Tibial nerve (tissue), 3 donors: ENCODE measurements around the gene EYS.

ENCODE experiments used
- CTCF ChIP-seq, 5 experiments: fragments of 200-600 bp in 3 of 5; fragments of 450-650 bp in 2 of 5; sonication (generic) in 3 of 5; IDR thresholded peaks; one replicate each; pipeline ENCODE4 v1.5.1; 2016 to 2019; ENCODE audit warnings: antibody characterized with exemption in 5 of 5, mild to moderate bottlenecking in 3 of 5, moderate library complexity in 2 of 5
- POLR2A ChIP-seq, 2 donors: fragments of 450-650 bp; IDR thresholded peaks; one replicate each; pipeline ENCODE4 v1.6.1; 2017; ENCODE audit warnings: antibody characterized with exemption in 2 of 2, mild to moderate bottlenecking in 2 of 2, moderate library complexity in 2 of 2

- TF ChIP-seq CTCF (IDR thresholded peaks at IDR 0.05) (no peak), POLR2A (IDR thresholded peaks at IDR 0.05) (no peak)
Measured at GRCh38 chr6:64732888-64733287, 974.1 kb downstream of the EYS start.
